ENCODE results near the gene GPRASP2. TPM values are rescaled to one million over a fixed set of nuclear protein-coding genes. Genes with fewer than 3 reads are reported as not detected.

The GPRASP2 gene
- total RNA-seq, 6 experiments from 2014 or later, result 7.9 to 15.0 (median 12.4) TPM

DNA sequence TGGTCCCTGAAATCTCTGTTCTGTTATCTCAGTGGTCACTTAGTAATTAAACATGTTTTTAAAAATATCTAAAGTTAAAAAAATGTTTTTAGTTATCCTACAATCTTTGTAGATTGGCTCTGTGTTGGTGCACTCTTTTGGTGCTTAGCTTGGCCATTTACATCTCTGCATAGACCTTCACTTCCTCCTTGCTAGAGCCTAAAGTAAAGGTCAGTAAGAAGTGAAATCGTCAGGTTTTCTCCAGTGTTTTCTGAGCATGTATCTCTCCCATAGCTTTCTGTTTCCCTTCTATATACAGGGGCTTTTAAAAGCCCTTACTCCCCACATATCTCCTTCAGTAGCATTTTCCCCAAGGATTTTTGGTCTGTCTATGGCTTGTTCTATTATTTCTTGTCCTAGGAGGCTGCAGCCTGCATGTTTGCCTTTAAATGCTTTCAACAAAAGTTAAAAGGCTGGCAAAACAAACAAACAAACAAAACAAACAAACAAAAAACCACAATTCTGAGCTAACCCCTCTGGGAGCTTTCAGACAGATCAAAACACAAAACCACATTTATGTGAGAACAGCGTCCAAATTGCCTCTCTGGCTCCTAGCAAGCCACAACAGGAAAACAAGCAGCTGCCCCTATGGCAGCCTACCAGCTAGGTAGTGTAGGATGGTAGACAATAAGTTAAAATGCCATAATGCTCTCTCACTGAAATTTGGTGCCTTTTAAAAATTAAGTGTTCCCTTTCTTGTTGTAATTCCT, 27.3 kb upstream of the GPRASP2 start:
- H3K4me3 Mint-ChIP-seq, result no peak overlapping the region
- H3K36me3 Mint-ChIP-seq (ENCODE audit: low read depth), result no peaks in the 10 kb centered on the region; the same call in 1 of the 2 replicates
- H3K27me3 Mint-ChIP-seq (ENCODE audit: insufficient read depth), result peaks cover 1% of the 10 kb centered on the region; the same call in 1 of the 2 replicates
- H3K4me1 Mint-ChIP-seq (ENCODE audit: low read depth), result no peaks in the 10 kb centered on the region
- H3K9me3 Mint-ChIP-seq, result peaks cover 6% of the 10 kb centered on the region; the same call in 1 of the 2 replicates
- TF ChIP-seq, protein P1, sequence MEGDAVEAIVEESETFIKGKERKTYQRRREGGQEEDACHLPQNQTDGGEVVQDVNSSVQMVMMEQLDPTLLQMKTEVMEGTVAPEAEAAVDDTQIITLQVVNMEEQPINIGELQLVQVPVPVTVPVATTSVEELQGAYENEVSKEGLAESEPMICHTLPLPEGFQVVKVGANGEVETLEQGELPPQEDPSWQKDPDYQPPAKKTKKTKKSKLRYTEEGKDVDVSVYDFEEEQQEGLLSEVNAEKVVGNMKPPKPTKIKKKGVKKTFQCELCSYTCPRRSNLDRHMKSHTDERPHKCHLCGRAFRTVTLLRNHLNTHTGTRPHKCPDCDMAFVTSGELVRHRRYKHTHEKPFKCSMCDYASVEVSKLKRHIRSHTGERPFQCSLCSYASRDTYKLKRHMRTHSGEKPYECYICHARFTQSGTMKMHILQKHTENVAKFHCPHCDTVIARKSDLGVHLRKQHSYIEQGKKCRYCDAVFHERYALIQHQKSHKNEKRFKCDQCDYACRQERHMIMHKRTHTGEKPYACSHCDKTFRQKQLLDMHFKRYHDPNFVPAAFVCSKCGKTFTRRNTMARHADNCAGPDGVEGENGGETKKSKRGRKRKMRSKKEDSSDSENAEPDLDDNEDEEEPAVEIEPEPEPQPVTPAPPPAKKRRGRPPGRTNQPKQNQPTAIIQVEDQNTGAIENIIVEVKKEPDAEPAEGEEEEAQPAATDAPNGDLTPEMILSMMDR (IDR thresholded peaks at IDR 0.05), result no peak
- H3K27ac Mint-ChIP-seq, result no peak overlapping the region
- no peak for DNase-seq

DNA sequence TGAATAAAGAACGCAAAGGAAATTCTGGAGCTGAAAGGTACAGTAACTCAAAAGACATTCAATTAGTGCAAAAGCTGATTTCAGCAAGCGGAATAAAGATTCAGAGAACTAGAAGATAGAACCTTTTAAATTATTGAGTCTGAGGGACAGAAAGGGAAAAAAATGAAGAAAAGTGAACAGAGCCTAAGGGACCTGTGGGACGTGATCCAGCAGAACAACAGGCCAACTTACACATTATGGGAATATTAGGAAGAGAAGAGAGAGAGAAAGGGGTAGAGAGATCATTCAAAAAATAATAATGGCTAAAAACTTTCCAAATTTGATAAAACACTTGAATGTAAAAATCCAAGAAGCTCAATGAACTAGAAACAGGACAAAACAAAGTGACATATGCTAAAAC, 17.5 kb upstream of the GPRASP2 start:
- no peaks in the 10 kb centered on the region for H3K4me1 Mint-ChIP-seq (ENCODE audit: low read depth)
- no peak overlapping the region for H3K27ac Mint-ChIP-seq
- no peaks in the 10 kb centered on the region for H3K36me3 Mint-ChIP-seq (ENCODE audit: low read depth)
- no peaks in the 10 kb centered on the region for H3K9me3 Mint-ChIP-seq
- TF ChIP-seq, protein P1 (IDR thresholded peaks at IDR 0.05), result no peak
- no peak for DNase-seq
- H3K4me3 Mint-ChIP-seq, result no peak overlapping the region
- no peaks in the 10 kb centered on the region for H3K27me3 Mint-ChIP-seq (ENCODE audit: insufficient read depth)

DNA sequence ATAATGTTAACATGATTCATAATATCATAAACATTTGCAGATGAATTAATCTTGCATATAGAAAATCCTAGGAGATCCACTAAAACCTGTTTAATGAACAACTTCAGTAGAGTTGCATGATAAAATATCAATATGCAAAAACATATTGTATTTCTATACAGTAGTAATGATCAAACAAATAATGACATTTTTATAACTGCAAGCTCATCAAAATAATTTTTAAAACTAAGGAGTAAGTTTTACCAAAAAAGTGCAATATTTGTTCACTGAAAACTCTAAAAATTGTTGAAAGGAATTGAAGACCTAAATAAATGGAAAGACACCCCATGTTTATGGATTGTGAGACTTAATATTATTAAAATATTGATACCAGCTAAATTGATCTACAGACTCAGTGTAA, 15.9 kb upstream of the GPRASP2 start:
- no peaks in the 10 kb centered on the region for H3K4me1 Mint-ChIP-seq (ENCODE audit: low read depth)
- TF ChIP-seq, protein P1 (IDR thresholded peaks at IDR 0.05), result no peak
- no peak overlapping the region for H3K4me3 Mint-ChIP-seq
- no peaks in the 10 kb centered on the region for H3K27me3 Mint-ChIP-seq (ENCODE audit: insufficient read depth)
- no peaks in the 10 kb centered on the region for H3K9me3 Mint-ChIP-seq
- H3K36me3 Mint-ChIP-seq (ENCODE audit: low read depth), result no peaks in the 10 kb centered on the region
- DNase-seq, result no peak
- no peak overlapping the region for H3K27ac Mint-ChIP-seq

DNA sequence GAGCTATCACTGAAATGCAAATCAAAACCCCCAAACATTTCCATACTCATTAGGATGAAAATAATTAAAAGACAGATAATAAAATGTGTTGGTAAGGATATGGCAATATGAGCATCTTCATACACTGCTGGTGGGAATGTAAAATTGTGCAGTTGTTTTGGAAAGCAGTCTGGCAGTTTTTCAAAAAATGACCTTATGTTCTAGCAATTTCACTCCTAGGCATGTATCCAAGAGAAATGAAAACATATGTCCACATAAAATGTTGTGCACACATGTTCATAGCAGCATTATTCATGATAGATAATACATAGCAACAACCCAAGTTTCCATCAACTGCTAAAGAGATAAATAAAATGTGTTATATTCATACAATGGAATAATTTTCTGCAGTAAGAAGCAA, 14.8 kb upstream of the GPRASP2 start:
- Mint-ChIP-seq H3K4me3 (no peak overlapping the region), H3K9me3 (no peaks in the 10 kb centered on the region), H3K4me1 (ENCODE audit: low read depth) (no peaks in the 10 kb centered on the region), H3K27ac (no peak overlapping the region; the same call in 1 of the 2 replicates), H3K27me3 (ENCODE audit: insufficient read depth) (no peaks in the 10 kb centered on the region), H3K36me3 (ENCODE audit: low read depth) (no peaks in the 10 kb centered on the region)
- DNase-seq, result peak; percentile 4
- TF ChIP-seq, protein P1 (IDR thresholded peaks at IDR 0.05), result no peak

DNA sequence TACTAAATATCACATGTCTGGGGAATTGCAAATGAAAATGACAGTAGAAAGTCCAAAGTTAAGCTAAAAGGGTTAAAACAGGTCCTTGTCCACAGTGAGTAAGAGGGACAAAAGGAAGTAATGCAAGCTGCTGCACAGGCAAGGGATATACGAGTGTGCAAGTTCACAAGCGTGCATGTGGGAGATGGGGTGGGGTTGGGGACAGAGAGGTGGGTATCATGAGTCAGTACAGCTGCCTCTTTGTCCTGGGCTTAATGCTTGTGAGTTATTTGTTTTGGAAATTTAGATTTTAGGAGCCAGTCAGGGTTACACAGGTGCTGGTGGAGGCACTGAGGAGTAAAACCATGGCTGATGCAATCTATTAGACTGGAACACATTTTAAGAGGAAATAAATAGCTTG, 3.3 kb upstream of the GPRASP2 start:
- no peaks in the 10 kb centered on the region; the same call in 1 of the 2 replicates for H3K4me1 Mint-ChIP-seq (ENCODE audit: low read depth)
- peaks cover 5% of the 10 kb centered on the region for H3K27me3 Mint-ChIP-seq (ENCODE audit: insufficient read depth)
- H3K36me3 Mint-ChIP-seq (ENCODE audit: low read depth), result no peaks in the 10 kb centered on the region
- no peaks in the 10 kb centered on the region for H3K9me3 Mint-ChIP-seq
- H3K27ac Mint-ChIP-seq, result no peak overlapping the region
- TF ChIP-seq, protein P1 (IDR thresholded peaks at IDR 0.05), result no peak
- no peak overlapping the region for H3K4me3 Mint-ChIP-seq
- no peak for DNase-seq
